ENCODE measurements around the gene DNAJB2.
"Not testable (repeated sequence)": the region's sequence is repeated elsewhere in the genome, so short reads cannot be mapped to it uniquely, and the experiment has no call there.

Gene DNAJB2

DNA sequence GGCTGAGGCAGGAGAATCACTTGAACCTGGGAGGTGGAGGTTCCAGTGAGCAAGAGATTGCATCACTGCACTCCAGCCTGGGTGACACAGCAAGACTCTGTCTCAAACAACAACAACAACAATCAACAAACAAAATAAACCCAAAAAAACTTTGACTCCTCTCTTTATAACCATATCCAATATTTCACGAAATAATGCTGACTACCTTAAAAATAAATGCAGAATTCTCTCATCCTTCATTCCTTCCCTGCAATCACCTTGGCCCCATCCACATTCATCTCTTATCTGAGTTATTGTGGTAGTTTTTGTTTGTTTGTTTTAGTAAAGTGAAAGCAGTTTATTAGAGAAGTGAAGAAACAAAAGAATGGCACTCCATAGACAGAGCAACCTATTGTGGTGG, 26.9 kb downstream of the DNAJB2 start:
- no peak for DNase-seq

DNA sequence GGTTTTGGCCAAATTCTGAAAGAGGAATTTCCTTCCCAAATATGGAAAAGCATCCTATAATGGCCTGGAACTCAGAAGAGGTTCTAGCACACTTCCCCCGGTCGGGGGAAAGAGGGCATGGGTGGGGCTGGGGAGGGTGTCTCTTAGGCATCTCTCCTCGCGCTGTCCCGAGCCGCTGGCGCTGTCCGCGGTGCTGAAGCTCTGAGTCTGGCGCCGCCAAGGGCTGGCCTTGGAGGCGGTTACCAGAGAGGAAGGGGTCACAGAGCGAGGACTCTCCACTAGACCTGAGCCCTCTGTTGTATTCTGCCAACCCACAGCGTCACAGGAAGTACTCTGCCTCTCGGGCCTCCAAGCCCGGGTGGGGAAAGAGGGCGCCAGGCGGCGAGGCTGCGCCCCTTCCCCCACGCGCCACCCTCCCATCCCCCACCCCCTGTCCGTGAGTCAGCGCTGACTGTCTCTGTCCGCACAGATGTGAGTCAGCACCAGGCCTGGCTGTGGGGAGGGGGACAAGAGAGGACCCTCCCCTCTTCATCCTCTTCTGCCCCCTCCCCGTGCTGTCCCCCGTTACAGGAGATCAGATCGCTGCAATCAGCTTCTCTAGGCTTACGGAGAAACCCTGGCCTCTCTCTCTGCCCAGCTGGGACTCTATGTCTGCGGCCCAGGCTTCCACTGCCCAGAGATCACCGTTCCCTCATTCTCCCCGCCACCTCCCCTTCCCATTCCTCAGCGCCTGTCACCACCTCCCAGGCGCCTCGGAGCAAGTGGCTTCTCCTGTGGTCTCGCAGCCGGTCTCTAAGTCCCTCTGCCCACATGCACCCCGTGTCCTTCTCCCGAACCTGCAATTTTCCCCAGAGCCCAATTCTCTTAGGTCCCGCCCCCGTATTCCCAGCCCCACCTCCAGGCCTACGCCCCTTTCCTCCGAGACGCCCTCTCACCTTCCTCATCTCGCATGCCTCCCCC, 29.3 kb downstream of the DNAJB2 start:
- DNase-seq, result no peak

DNA sequence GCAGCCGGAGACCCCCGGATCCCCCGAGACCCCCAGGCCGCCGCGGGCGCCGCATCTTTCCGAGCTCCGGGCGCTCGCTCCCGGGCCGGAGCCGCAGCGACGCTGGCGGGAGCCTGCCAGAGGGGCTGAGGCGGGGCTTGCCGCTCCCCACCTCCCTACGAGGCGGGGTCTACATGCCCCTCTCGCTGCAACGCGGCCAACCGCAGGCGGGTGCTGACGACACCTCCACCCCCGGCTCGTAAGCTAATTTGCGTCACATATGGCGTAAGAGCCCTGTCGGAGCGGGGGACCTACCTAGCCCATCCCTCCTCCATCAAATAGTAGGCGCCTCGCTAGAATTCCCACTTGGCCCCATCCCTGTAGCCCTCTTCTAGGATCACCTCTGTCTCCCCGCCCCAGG, 30.1 kb downstream of the DNAJB2 start, which contains the start of gene PTPRN:
TSS of gene PTPRN (minus strand) at position 124 of the 400 bp plus-strand sequence. CDS start at position 55, 69 bp downstream.
- DNase-seq, result no peak

DNA sequence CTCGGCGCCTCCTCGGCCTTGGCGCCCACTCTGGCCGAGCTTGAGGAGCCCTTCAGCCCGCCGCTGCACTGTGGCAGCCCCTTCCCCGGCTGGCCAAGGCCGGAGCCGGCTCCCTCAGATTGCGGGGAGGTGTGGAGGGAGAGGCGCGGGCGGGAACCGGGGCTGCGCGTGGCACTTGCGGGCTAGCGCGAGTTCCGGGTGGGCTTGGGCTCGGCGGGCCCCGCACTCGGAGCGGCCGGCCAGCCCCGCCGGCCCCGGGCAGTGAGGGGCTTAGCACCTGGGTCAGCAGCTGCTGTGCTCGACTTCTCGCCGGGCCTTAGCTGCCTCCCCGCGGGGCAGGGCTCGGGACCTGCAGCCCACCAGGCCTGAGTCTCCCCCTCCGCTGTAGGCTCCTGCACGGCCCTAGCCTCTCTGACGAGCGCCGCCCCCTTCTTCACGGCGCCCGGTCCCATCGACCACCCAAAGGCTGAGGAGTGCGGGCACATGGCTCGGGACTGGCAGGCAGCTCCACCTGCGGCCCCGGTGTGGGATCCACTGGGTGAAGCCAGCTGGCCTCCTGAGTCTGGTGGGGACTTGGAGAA, 33.6 kb downstream of the DNAJB2 start:
- not testable (repeated sequence) for DNase-seq

DNA sequence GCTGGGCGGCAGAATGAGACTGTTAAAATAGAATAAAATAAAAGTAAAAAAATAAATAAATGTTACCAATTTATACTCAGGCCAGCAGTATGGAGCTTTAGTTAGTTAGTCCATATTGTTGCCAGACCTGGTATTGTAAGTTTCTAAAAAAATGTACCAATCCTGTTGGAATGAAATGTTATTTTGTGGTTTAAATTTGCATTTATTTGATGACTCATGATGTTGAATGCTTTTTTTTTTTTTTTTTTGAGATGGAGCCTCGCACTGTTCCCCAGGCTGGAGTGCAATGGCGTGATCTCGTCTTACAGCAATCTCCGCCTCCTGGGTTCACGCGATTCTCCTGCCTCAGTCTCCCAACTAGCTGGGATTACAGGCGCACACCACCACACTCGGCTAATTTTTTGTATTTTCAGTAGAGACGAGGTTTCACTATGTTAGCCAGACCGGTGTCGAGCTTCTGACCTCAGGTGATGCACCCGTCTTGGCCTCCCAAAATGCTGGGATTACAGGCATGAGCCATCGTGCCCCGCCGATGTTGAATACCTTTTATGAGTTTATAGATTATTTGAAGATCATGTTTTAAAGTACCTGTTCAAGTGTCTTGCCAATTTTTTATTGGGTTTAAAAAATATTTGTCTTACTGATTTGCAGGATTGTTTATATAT, 35.8 kb downstream of the DNAJB2 start:
- DNase-seq, result no peak

DNA sequence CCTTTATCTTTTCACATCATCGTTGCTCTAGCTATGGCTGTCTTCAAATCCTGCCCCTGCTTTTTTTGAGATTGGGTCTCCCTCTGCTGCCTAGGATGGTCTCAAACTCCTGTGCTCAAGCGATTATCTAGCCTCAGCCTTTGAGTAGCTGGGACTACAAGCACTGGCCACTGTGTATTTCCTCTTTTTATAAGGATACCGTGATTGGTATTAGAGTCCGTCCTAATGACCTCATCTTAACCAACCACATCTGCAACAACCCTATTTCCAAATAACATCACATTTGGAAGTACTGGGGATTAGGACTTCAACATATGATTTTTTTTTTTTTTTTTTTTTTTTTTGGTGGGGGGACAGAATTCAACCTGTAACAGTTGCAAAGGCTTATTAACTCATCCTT, 44.3 kb downstream of the DNAJB2 start:
- DNase-seq, result no peak

DNA sequence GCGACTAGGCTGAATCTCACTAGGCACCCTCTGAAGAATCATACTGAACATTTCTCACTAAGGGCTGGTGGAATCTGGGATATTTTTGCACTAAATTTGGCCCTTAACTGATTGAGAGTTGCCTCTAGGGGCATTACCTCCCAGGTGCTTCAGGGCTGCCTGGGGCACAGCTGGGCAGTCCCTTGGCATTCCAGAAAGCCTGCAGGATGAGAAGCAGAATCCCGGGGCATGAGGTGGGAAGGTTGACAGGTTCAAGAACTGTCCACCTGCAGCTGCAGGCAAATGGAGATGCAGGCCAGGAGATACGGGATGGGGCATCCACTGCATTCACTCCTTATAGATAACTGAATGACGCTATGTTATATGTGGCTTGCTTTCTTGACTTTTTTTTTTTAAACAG, 46.0 kb downstream of the DNAJB2 start:
- DNase-seq, result no peak

DNA sequence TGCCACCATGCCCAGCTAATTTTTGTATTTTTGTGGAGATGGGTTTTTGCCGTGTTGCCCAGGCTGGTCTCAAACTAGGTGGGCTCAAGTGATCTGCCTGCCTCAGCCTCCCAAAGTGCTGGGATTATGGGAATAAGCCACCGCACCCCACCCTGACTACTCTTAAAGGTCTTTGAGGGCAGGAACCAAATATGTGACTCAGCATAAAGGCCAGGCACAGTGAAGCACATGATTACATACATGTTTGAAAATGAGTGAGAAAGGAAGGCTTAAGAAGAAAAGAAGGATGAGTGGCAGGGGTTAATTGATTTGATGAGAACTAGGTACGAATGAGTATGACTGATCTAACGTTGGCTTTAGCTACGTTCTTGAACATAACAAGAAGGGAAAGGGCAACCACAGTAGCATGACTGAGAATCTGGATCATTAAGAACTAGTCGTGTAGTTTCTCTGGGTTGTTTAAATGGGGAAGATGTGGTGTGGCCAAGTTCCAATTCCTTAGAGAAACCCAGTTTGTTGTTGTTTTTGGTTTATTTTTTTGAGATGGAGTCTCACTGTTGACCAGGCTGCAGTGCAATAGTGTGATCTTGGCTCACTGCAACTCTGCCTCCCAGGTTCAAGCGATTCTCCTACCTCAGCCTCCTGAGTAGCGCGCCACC, 46.6 kb downstream of the DNAJB2 start:
- DNase-seq, result no peak

DNA sequence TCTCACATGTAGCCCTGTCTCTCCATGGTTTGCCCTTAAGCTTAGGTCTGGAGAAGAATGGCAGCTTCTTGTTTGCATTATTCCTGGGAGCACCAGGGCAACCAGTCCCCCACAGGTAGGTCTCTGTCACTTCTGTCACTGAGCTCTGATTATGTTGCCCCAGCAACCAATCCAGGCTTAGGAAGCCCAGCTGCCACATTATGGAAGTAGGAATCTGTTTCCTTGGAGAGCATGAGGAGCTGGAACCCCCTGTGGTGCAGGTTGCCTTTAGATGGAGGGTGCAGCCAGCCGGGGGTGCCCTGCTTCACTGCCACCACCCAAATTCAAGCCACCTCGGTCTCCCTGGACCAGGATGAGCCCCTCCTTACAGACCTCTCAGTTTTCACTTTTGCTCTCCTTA, 48.6 kb downstream of the DNAJB2 start:
- peak; percentile 45 for DNase-seq

DNA sequence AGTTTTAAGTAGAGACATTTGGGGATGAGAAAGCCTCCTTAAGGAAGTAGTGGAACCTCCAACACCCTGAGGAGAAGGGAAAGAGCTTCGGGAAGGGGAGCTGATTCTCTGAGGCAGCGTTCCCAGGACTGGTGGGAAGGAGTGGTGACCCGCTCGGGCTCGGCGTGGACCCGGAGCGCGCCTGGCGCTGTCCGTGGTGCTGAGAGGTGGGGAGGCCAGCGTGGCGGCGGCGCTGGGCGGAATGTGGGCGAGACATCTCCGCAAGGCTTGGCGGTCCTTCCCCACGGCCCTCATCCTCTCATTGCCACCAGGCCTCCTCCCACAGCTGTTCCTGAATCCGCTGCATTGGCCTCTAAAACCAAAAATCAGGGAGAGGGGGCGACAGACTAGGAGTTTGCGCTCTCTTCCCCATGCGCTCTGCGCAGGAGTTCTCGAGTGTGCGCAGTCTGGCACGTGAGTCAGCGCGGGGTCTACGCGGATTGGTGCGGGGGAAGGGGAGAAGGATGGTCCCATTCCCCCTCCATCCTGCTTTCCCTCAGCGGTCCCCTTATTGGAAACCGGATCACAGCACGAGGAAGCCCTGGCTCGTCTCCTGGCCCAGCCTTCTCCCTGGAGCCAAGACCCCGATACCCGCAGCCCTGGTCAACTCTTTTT, 52.5 kb downstream of the DNAJB2 start:
- DNase-seq, result no peak

DNA sequence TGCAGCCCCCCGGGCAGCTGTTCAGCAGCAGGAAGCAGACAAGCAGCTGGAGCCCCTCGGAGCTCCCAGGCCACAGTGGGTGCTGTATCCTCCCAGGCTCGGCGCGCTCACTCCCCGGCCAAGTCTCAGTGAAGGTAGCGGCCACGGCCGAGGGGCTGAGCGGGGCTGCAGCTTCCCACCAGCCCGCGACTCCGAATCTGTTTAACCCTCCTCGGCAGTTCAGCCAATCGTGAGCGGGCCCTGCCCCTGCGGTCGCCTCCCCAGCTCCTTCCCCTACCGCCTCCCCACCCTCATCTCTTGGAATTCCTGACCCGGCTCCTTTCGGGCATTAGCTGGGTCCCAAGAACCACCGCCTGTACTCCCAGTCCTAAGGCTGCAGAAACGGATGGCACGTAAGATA, 53.4 kb downstream of the DNAJB2 start, which contains the start of gene RESP18:
TSS of gene RESP18 (minus strand) at position 203 of the 400 bp plus-strand sequence.
- no peak for DNase-seq

DNA sequence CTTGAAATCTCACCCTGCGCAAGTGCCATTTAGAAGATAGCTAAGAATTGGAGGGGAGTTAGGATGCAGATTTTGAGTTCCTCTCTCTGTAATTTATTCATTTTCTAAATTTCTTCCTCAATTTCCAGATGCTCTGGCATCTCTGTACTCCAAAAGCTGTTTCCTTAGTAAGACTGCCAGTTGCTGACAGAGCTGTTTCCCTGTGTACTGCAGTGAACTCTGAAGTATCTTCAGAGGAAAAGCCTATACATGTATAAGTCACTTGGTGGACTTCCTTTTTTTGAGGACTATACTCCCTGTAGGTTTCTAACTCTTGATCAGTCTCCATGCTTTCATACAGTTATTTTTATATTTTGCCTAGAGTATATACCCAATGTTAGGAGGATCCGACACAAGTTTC, 54.9 kb downstream of the DNAJB2 start:
- DNase-seq, result no peak

DNA sequence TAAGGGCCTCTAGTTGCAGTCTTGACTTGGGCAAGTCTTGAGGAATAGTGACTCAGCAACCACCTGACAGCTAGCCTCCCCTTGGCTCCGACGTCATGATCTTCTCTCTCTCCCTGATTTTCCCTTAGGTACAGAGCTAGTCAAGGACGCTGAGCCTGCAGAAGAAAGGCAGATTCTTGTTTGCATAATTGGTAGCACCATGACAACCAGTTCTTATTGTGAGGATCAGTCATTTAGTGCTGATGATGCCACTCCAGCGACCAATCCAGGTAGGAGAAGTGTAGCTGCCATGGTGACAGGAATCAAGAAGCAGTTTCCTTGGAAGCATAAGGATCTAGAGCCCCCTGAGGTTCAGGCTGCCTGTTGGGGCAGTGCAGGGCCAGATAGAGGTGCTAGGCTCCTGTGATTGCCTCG, 56.2 kb downstream of the DNAJB2 start:
- DNase-seq, result no peak
